NCI-H748 (cell line): Measurements from ENCODE around the gene PLOD2.

Source experiments
- DNase-seq: peaks from one replicate; lab custom pipeline; 2025; ENCODE audit not compliant: unreplicated experiment; lab: John Stamatoyannopoulos, UW

Gene PLOD2

GRCh38 chr3:146052056-146052790, 108.8 kb downstream of the PLOD2 start:
- no peak for DNase-seq

- DNase-seq = no peak
Measured at GRCh38 chr3:146050691-146051090, 110.3 kb downstream of the PLOD2 start.

GRCh38 chr3:146047485-146047884, 113.5 kb downstream of the PLOD2 start:
- no peak for DNase-seq

GRCh38 chr3:146044046-146044445, 116.9 kb downstream of the PLOD2 start:
- DNase-seq = no peak

GRCh38 chr3:146040630-146041029, 120.4 kb downstream of the PLOD2 start:
- DNase-seq = no peak

- no peak for DNase-seq
Measured at GRCh38 chr3:146037697-146038096, 123.3 kb downstream of the PLOD2 start.

- no peak for DNase-seq
Measured at GRCh38 chr3:146036281-146036680, 124.7 kb downstream of the PLOD2 start.

- DNase-seq = no peak
Measured at GRCh38 chr3:146035366-146035765, 125.6 kb downstream of the PLOD2 start.

GRCh38 chr3:146033950-146034349, 127.0 kb downstream of the PLOD2 start:
- DNase-seq = peak; percentile 4

- no peak for DNase-seq
Measured at GRCh38 chr3:146026547-146026946, 134.4 kb downstream of the PLOD2 start.

- no peak for DNase-seq
Measured at GRCh38 chr3:146024260-146024659, 136.7 kb downstream of the PLOD2 start.

- DNase-seq = peak; percentile 14
Measured at GRCh38 chr3:146020969-146021368, 140.0 kb downstream of the PLOD2 start.

GRCh38 chr3:146019508-146019907, 141.5 kb downstream of the PLOD2 start:
- DNase-seq = no peak
